Prostate gland (tissue), 2 donors: Measurements from ENCODE around the gene DMD.

Experiments
- CTCF ChIP-seq, 4 experiments: fragments of 200-600 bp in 2 of 4; fragments of 450-650 bp in 2 of 4; sonication (generic) in 2 of 4; IDR thresholded peaks; 1 replicate in 3 of 4; 2 replicates in 1 of 4; pipeline ENCODE4 v1.5.1; 2016 to 2019; ENCODE audit warnings: antibody characterized with exemption in 4 of 4, mild to moderate bottlenecking in 2 of 4, moderate library complexity in 2 of 4
- POLR2A ChIP-seq: fragments of 450-650 bp; IDR thresholded peaks from one replicate; pipeline ENCODE4 v1.6.1; 2016; ENCODE audit warnings: antibody characterized with exemption, mild to moderate bottlenecking

GRCh38 chrX:32495855-32496254 lies 715.5 kb downstream of the DMD start:
- no peak for TF ChIP-seq POLR2A
- TF ChIP-seq CTCF (IDR thresholded peaks at IDR 0.05): no peak
